ENCODE measurements around the gene SGIP1. TPM values are rescaled to one million over a fixed set of nuclear protein-coding genes. Genes with fewer than 3 reads are reported as not detected.

SGIP1 gene
- total and polyA plus RNA-seq, 8 donors, result 6.8 to 16.6 (median 8.6) TPM

GRCh38 chr1:66618390-66618789 lies 84.4 kb downstream of the SGIP1 start:
- no peaks in the 10 kb centered on the region for H3K27me3 ChIP-seq
- no peak for TF ChIP-seq CTCF (IDR thresholded peaks at IDR 0.05)
- no peak for ATAC-seq
- intact Hi-C loops (cut with DNase I), result no loop called here
- DNase-seq, result peak in 1 of 4 donors; percentile 5
- no peaks in the 10 kb centered on the region for H3K9me3 ChIP-seq
- H3K4me3 ChIP-seq, result no peak overlapping the region
- H3K4me1 ChIP-seq, result no peaks in the 10 kb centered on the region
- H3K36me3 ChIP-seq, result no peaks in the 10 kb centered on the region
- H3K27ac ChIP-seq, result no peak overlapping the region

DNA sequence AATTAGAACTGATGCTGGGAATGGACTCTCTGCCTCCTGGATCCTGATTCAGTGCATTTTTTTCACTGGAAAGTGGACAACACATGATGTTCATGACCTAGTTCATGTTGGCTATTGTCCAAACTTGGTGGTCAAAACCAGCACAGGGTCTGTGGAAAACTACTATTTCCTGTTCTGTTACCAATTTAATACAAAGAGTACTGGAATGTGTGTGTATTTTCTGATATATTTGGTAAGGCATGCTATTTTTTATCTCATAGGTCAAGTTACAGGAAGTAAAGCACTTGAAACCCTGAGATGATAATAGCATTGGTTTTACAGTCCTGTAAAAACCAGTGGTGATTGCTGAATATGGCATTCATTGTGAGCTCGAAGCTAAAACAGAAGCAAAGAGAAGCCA lies 89.9 kb downstream of the SGIP1 start:
- H3K36me3 ChIP-seq, result no peaks in the 10 kb centered on the region
- H3K4me1 ChIP-seq, result no peaks in the 10 kb centered on the region
- H3K4me3 ChIP-seq, result no peak overlapping the region
- H3K27me3 ChIP-seq, result no peaks in the 10 kb centered on the region
- intact Hi-C loops (cut with DNase I), result no loop called here
- TF ChIP-seq CTCF (IDR thresholded peaks at IDR 0.05), result no peak
- no peak overlapping the region for H3K27ac ChIP-seq
- DNase-seq (no peak), ATAC-seq (no peak)
- H3K9me3 ChIP-seq, result no peaks in the 10 kb centered on the region

GRCh38 chr1:66624412-66625060 lies 90.6 kb downstream of the SGIP1 start:
- DNase-seq, result no peak
- Histone ChIP-seq H3K27ac (no peak overlapping the region), H3K4me3 (no peak overlapping the region), H3K9me3 (no peaks in the 10 kb centered on the region), H3K36me3 (no peaks in the 10 kb centered on the region), H3K4me1 (no peaks in the 10 kb centered on the region), H3K27me3 (no peaks in the 10 kb centered on the region)
- peak; percentile 54 for ATAC-seq
- intact Hi-C loops (cut with DNase I), result no loop called here
- no peak for TF ChIP-seq CTCF (IDR thresholded peaks at IDR 0.05)

DNA sequence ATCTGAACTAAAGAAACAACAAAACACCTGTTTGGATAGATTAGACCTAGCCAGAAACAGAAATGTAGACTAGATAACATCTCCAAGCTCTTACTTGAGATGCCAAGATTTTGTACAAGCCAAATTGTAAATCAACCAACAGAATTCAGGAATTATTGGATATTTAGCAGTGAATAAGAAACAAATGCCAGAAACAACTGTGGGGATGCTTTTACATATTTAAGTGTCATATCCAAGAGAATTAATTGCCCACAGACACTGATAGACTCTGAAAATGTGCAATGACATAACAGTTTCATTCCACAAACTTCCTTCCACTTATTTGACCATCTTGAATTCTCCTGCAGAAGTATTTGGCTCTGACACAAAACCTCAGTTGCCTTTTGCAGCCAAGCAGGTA lies 92.3 kb downstream of the SGIP1 start:
- DNase-seq (no peak), ATAC-seq (no peak)
- H3K36me3 ChIP-seq, result no peaks in the 10 kb centered on the region
- no peaks in the 10 kb centered on the region for H3K4me1 ChIP-seq
- no peak overlapping the region for H3K4me3 ChIP-seq
- TF ChIP-seq CTCF (IDR thresholded peaks at IDR 0.05), result no peak
- H3K27ac ChIP-seq, result no peak overlapping the region
- no peaks in the 10 kb centered on the region for H3K9me3 ChIP-seq
- H3K27me3 ChIP-seq, result no peaks in the 10 kb centered on the region
- intact Hi-C loops (cut with DNase I), result no loop called here

DNA sequence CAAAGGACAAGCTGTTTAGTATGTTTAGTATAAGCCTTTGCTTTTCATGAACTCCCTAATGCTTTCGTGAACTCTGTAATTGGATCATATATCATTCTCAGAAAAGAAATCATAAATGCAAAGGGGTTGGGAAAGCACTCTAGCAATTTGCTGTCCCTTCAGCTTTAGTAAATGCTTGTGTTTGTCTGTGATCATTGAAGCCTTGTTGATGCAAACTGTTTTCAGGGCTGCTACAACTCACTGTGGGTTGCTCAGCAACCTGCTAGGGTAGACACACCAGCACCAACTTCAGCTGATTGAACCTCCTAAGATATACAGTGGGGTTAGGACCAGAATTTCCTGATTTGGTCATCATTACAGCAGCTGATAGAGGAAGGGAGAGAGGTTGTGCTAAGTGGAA lies 95.0 kb downstream of the SGIP1 start:
- Histone ChIP-seq H3K4me1 (no peaks in the 10 kb centered on the region), H3K36me3 (no peaks in the 10 kb centered on the region), H3K27me3 (no peaks in the 10 kb centered on the region), H3K4me3 (no peak overlapping the region), H3K9me3 (no peaks in the 10 kb centered on the region), H3K27ac (no peak overlapping the region)
- TF ChIP-seq CTCF (IDR thresholded peaks at IDR 0.05), result no peak
- intact Hi-C loops (cut with DNase I), result no loop called here
- DNase-seq (no peak), ATAC-seq (no peak)
